ENCODE measurements around the gene GEMIN5. TPM values are rescaled to one million over a fixed set of nuclear protein-coding genes. Genes with fewer than 3 reads are reported as not detected.
"Not testable (repeated sequence)": the region's sequence is repeated elsewhere in the genome, so short reads cannot be mapped to it uniquely, and the experiment has no call there.

GEMIN5 gene
- polyA plus RNA-seq, 1 of the 3 experiments (the other 2 are of a cell fraction): 6.6 TPM

DNA sequence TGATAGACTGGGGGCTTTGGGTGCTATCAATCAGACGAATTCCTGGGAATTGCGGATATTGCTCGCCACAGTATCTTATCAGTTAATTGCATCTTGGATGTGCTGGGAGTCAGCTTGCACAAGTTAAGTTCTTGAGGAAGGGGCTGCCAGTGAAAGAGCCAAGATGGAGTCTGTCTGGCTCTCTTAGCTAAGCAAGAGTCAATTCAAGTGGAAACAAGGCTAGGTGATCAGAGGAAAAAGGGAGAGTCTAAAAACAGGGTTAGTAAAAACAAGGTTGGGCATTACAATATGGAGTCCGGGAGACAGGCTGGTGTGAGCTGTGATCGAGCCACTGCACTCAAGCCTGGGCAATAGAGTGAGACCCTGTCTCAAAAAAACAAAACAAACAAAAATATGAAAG is 1.4 kb upstream of the GEMIN5 start:
- H3K9me2 ChIP-seq; H3K27me3 ChIP-seq (ENCODE audit: insufficient read depth); H3K27ac ChIP-seq (ENCODE audit: low read depth in 2 of 2, low read length in 1 of 2); H3K9me3 ChIP-seq; H2AFZ ChIP-seq (ENCODE audit: low read depth); H3F3A ChIP-seq (replicated peaks; ENCODE audit: insufficient read depth); CTCF ChIA-PET; DNase-seq; H4K20me1 ChIP-seq (ENCODE audit: insufficient read depth); H3K9ac ChIP-seq; H3K4me3 ChIP-seq (ENCODE audit: low read depth in 2 of 2, low read length in 1 of 2); H3K4me2 ChIP-seq: not testable (repeated sequence)
- Histone ChIP-seq H3K4me1 (ENCODE audit: control insufficient read depth in 1 of 2, insufficient read depth in 2 of 2, low read depth in 1 of 2, low read length in 1 of 2) (peaks cover 7 to 15% of the 10 kb centered on the region in 2 experiments; a peak in 3 of 4 replicates), H3K79me2 (ENCODE audit: insufficient read depth) (peaks cover 60% of the 10 kb centered on the region), H3K36me3 (replicated peaks in 1 of 2; ENCODE audit: control insufficient read depth in 1 of 2, insufficient read depth in 2 of 2, low read length in 1 of 2) (peaks cover 10 to 11% of the 10 kb centered on the region in 2 experiments)
- POLR2A ChIA-PET: interaction anchor here (0.7 kb wide), 1 partner anchor 198 kb away, joined by 3 read pairs; no protein-coding TSS in a partner anchor
- 93% methylated on average over 5 of the region's 5 CpGs for WGBS (ENCODE audit: low lambda C conversion rate)

DNA sequence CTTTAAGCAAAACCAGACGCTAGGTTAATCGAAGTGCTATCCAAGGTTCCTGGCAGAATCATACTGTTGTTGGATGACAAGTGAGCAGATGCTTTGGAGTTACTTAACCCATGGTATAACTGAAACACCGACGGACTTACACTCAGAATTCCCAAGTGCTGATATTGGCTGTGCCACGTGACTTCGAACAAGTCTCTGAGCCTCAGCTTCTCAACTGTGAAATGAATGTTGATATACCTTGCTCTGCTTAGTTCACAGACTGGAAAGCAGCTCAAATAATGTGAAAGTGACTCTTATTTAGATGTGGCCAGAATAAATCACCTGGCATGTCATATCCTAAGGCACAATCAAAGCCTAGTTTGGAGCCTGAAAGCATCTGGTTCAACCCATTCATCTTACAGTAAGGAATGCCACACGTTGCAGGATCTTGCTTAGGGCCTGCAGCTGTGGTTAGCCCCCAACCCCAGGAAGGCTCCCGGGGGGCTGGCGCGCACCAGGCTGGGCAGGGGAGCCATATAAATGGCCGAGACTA is 759 bp downstream of the GEMIN5 start:
- POLR2A ChIA-PET: interaction anchor here (0.5 to 0.6 kb wide), 3 partner anchors 23 to 1548 kb away, joined by 3 to 4 read pairs (median 3); no protein-coding TSS in a partner anchor
- H3K9ac ChIP-seq: peak overlapping the region; percentile 75; the same call in 1 of the 2 replicates
- DNase-seq: no peak

DNA sequence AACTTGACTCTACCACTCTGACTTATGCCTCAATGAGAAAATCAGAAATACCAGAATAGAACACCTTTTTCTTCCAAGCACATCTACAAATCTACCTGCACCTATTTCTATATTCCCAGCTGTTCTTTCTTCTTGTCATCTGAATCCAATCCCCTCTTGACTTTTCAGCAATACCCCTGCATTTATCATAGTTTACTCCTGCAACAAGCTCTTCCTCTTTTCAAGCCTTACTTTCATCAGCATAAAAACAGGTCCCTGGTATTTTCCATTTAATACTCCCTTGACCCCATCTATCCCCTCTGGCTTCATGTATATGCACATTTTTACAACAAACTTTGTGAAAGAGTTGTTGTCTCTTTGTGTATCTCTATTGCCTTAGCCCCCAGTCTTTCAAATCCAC is 3.1 kb downstream of the GEMIN5 start:
- Histone ChIP-seq H3K79me2 (ENCODE audit: insufficient read depth) (peaks cover 28% of the 10 kb centered on the region), H3K9me2 (no peaks in the 10 kb centered on the region), H3K4me1 (ENCODE audit: control insufficient read depth in 1 of 2, insufficient read depth in 2 of 2, low read depth in 1 of 2, low read length in 1 of 2) (peaks cover 7 to 8% of the 10 kb centered on the region in 2 experiments; a peak in 3 of 4 replicates), H3K4me3 (ENCODE audit: low read depth in 2 of 2, low read length in 1 of 2) (no peak overlapping the region), H3K4me2 (no peak overlapping the region), H3F3A (replicated peaks; ENCODE audit: insufficient read depth) (no peaks in the 10 kb centered on the region), H3K36me3 (replicated peaks in 1 of 2; ENCODE audit: control insufficient read depth in 1 of 2, insufficient read depth in 2 of 2, low read length in 1 of 2) (peaks cover 25 to 33% of the 10 kb centered on the region in 2 experiments), H4K20me1 (ENCODE audit: insufficient read depth) (no peaks in the 10 kb centered on the region), H3K27ac (ENCODE audit: low read depth in 2 of 2, low read length in 1 of 2) (no peak overlapping the region), H3K27me3 (ENCODE audit: insufficient read depth) (no peaks in the 10 kb centered on the region), H3K9ac (no peak overlapping the region), H2AFZ (ENCODE audit: low read depth) (no peak overlapping the region), H3K9me3 (no peaks in the 10 kb centered on the region)
- ChIA-PET POLR2A (no interaction called here), CTCF (interaction anchor here (1.0 kb wide), 1 partner anchor 280 kb away, joined by 3 read pairs; no protein-coding TSS in a partner anchor)
- no peak for DNase-seq
- TF ChIP-seq, protein P1, sequence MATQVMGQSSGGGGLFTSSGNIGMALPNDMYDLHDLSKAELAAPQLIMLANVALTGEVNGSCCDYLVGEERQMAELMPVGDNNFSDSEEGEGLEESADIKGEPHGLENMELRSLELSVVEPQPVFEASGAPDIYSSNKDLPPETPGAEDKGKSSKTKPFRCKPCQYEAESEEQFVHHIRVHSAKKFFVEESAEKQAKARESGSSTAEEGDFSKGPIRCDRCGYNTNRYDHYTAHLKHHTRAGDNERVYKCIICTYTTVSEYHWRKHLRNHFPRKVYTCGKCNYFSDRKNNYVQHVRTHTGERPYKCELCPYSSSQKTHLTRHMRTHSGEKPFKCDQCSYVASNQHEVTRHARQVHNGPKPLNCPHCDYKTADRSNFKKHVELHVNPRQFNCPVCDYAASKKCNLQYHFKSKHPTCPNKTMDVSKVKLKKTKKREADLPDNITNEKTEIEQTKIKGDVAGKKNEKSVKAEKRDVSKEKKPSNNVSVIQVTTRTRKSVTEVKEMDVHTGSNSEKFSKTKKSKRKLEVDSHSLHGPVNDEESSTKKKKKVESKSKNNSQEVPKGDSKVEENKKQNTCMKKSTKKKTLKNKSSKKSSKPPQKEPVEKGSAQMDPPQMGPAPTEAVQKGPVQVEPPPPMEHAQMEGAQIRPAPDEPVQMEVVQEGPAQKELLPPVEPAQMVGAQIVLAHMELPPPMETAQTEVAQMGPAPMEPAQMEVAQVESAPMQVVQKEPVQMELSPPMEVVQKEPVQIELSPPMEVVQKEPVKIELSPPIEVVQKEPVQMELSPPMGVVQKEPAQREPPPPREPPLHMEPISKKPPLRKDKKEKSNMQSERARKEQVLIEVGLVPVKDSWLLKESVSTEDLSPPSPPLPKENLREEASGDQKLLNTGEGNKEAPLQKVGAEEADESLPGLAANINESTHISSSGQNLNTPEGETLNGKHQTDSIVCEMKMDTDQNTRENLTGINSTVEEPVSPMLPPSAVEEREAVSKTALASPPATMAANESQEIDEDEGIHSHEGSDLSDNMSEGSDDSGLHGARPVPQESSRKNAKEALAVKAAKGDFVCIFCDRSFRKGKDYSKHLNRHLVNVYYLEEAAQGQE (IDR thresholded peaks at IDR 0.05; ENCODE audit: low read depth, low read length): no peak
- TF ChIP-seq NRF1 (IDR thresholded peaks at IDR 0.05; ENCODE audit: low read depth, low read length) (no peak), ELF1 (IDR thresholded peaks at IDR 0.05) (no peak), RCOR1 (IDR thresholded peaks at IDR 0.05; ENCODE audit: low read length) (no peak), MXI1 (IDR thresholded peaks at IDR 0.05; ENCODE audit: low read depth, low read length) (no peak), TCF12 (IDR thresholded peaks at IDR 0.05) (no peak), FOXJ3 (CRISPR knock-in tag; IDR thresholded peaks at IDR 0.05) (no peak), EZH2phosphoT487 (IDR thresholded peaks at IDR 0.05; ENCODE audit: borderline replicate concordance, low read depth) (no peak), RAD21 (IDR thresholded peaks at IDR 0.05; ENCODE audit: low read length) (no peak), SIN3A (IDR thresholded peaks at IDR 0.05; ENCODE audit: borderline replicate concordance, low read depth, low read length) (no peak), EP300 (IDR thresholded peaks at IDR 0.05; ENCODE audit: borderline replicate concordance in 1 of 2, low read depth in 1 of 2, low read length in 1 of 2) (no peak), TAF1 (IDR thresholded peaks at IDR 0.05; ENCODE audit: borderline replicate concordance, low read depth, low read length) (no peak), GABPA (IDR thresholded peaks at IDR 0.05; ENCODE audit: low read depth) (no peak)
- TF ChIP-seq, protein P2, sequence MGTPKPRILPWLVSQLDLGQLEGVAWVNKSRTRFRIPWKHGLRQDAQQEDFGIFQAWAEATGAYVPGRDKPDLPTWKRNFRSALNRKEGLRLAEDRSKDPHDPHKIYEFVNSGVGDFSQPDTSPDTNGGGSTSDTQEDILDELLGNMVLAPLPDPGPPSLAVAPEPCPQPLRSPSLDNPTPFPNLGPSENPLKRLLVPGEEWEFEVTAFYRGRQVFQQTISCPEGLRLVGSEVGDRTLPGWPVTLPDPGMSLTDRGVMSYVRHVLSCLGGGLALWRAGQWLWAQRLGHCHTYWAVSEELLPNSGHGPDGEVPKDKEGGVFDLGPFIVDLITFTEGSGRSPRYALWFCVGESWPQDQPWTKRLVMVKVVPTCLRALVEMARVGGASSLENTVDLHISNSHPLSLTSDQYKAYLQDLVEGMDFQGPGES (IDR thresholded peaks at IDR 0.05; ENCODE audit: low read depth, low read length): no peak
- TF ChIP-seq, protein P3, sequence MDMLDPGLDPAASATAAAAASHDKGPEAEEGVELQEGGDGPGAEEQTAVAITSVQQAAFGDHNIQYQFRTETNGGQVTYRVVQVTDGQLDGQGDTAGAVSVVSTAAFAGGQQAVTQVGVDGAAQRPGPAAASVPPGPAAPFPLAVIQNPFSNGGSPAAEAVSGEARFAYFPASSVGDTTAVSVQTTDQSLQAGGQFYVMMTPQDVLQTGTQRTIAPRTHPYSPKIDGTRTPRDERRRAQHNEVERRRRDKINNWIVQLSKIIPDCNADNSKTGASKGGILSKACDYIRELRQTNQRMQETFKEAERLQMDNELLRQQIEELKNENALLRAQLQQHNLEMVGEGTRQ (IDR thresholded peaks at IDR 0.05; ENCODE audit: borderline replicate concordance, low read depth, low read length): no peak

More for the DNA sequence above, 759 bp downstream of the GEMIN5 start:
- 49% methylated on average over 6 of the region's 11 CpGs for WGBS (ENCODE audit: low lambda C conversion rate)
- Histone ChIP-seq H2AFZ (ENCODE audit: low read depth) (peak overlapping the region; percentile 94), H3K4me3 (ENCODE audit: low read depth in 2 of 2, low read length in 1 of 2) (peak overlapping the region; percentile 80 to 95), H3K9me2 (no peaks in the 10 kb centered on the region), H3K9me3 (no peaks in the 10 kb centered on the region), H4K20me1 (ENCODE audit: insufficient read depth) (no peaks in the 10 kb centered on the region), H3K36me3 (replicated peaks in 1 of 2; ENCODE audit: control insufficient read depth in 1 of 2, insufficient read depth in 2 of 2, low read length in 1 of 2) (peaks cover 11 to 13% of the 10 kb centered on the region in 2 experiments), H3K4me2 (peak overlapping the region; percentile 91), H3K27me3 (ENCODE audit: insufficient read depth) (no peaks in the 10 kb centered on the region), H3K4me1 (ENCODE audit: control insufficient read depth in 1 of 2, insufficient read depth in 2 of 2, low read depth in 1 of 2, low read length in 1 of 2) (peaks cover 7 to 12% of the 10 kb centered on the region in 2 experiments; a peak in 3 of 4 replicates), H3F3A (replicated peaks; ENCODE audit: insufficient read depth) (no peaks in the 10 kb centered on the region), H3K27ac (ENCODE audit: low read depth in 2 of 2, low read length in 1 of 2) (peak overlapping the region in 1 of 2 experiments; percentile 31; a peak in 1 of 4 replicates), H3K79me2 (ENCODE audit: insufficient read depth) (peaks cover 41% of the 10 kb centered on the region)
- TF ChIP-seq GABPA (IDR thresholded peaks at IDR 0.05; ENCODE audit: low read depth): no peak
- CTCF ChIA-PET: interaction anchor here (0.7 to 2.6 kb wide), 6 partner anchors 9 to 287 kb away, joined by 3 to 8 read pairs (median 4); no protein-coding TSS in a partner anchor
